SK-N-SH treated with all-trans-retinoic acid at 6 μM for 48 hours (cell line): ENCODE measurements around the gene VEPH1.
A peak's percentile ranks its signal among the peaks of the same experiment; 100 is the strongest.

Source experiments
- ATAC-seq: fragments of 200-7000 bp; cut with Tn5 transposase; 3 replicates; pipeline ENCODE4 v1.9.1; 2020; ENCODE audit warnings: mild to moderate bottlenecking, moderate library complexity
- ARNTL ChIP-seq: fragments of 450-650 bp; formaldehyde crosslinking; IDR thresholded peaks from 2 replicates; pipeline ENCODE4 v1.5.0; 2020; ENCODE audit warnings: low read depth, mild to moderate bottlenecking, moderate library complexity, borderline replicate concordance
- BACH2 ChIP-seq: fragments of 250-450 bp; sonication (Bioruptor Pico); IDR thresholded peaks from 2 replicates; pipeline ENCODE4 v1.9.0; 2021; ENCODE audit warnings: mild to moderate bottlenecking, borderline replicate concordance
- CREB5 ChIP-seq: fragments of 250-450 bp; sonication (Bioruptor Pico); IDR thresholded peaks from 2 replicates; pipeline ENCODE4 v1.5.1; 2020; ENCODE audit warnings: low read depth, mild to moderate bottlenecking, moderate library complexity
- CSDC2 ChIP-seq: fragments of 250-450 bp; sonication (Bioruptor Pico); IDR thresholded peaks from 2 replicates; pipeline ENCODE4 v1.5.0; 2020; ENCODE audit warnings: mild to moderate bottlenecking, moderate library complexity
- ESRRG ChIP-seq: fragments of 250-450 bp; sonication (Bioruptor Pico); IDR thresholded peaks from 2 replicates; pipeline ENCODE4 v1.6.1; 2021; ENCODE audit warnings: mild to moderate bottlenecking
- GLIS3 ChIP-seq: fragments of 250-450 bp; sonication (Bioruptor Pico); IDR thresholded peaks from 2 replicates; pipeline ENCODE4 v1.5.0; 2020; ENCODE audit warnings: mild to moderate bottlenecking, moderate library complexity
- ISL1 ChIP-seq: fragments of 250-450 bp; sonication (Bioruptor Pico); IDR thresholded peaks from 2 replicates; pipeline ENCODE4 v2.1.2; 2022; ENCODE audit warnings: mild to moderate bottlenecking, moderate library complexity
- OSR1 ChIP-seq: fragments of 250-450 bp; sonication (Bioruptor Pico); IDR thresholded peaks from 2 replicates; pipeline ENCODE4 v1.8.0; 2022; ENCODE audit warnings: moderate library complexity, mild to moderate bottlenecking, inconsistent platforms
- PATZ1 ChIP-seq: fragments of 250-450 bp; sonication (Bioruptor Pico); IDR thresholded peaks from 2 replicates; pipeline ENCODE4 v1.8.0; 2020; ENCODE audit warnings: mild to moderate bottlenecking, moderate library complexity, borderline replicate concordance
- POU6F1 ChIP-seq: fragments of 250-450 bp; sonication (Bioruptor Pico); IDR thresholded peaks from 2 replicates; pipeline ENCODE4 v1.8.0; 2021; ENCODE audit warnings: low read depth, mild to moderate bottlenecking, moderate library complexity, borderline replicate concordance
- PPARA ChIP-seq: fragments of 250-450 bp; sonication (Bioruptor Pico); IDR thresholded peaks from 2 replicates; pipeline ENCODE4 v1.5.0; 2020; ENCODE audit warnings: mild to moderate bottlenecking, borderline replicate concordance
- RARB ChIP-seq: fragments of 250-450 bp; sonication (Bioruptor Pico); IDR thresholded peaks from 2 replicates; pipeline ENCODE4 v1.8.0; 2021; ENCODE audit warnings: mild to moderate bottlenecking, moderate library complexity
- SNAI2 ChIP-seq: fragments of 250-450 bp; sonication (Bioruptor Pico); IDR thresholded peaks from 2 replicates; pipeline ENCODE4 v1.5.0; 2020; ENCODE audit warnings: mild to moderate bottlenecking, moderate library complexity
- TCF4 ChIP-seq: fragments of 250-450 bp; sonication (Bioruptor Pico); IDR thresholded peaks from 2 replicates; pipeline ENCODE4 v1.8.0; 2021; ENCODE audit warnings: mild to moderate bottlenecking, moderate library complexity, borderline replicate concordance
- TOX ChIP-seq: fragments of 250-450 bp; sonication (Bioruptor Pico); IDR thresholded peaks from 2 replicates; pipeline ENCODE4 v1.8.0; 2021; ENCODE audit warnings: mild to moderate bottlenecking, moderate library complexity, borderline replicate concordance
- ZC3H10 ChIP-seq: fragments of 250-450 bp; sonication (Bioruptor Pico); IDR thresholded peaks from 2 replicates; pipeline ENCODE4 v1.5.1; 2021; ENCODE audit warnings: mild to moderate bottlenecking, moderate library complexity
- ZFP3 ChIP-seq: fragments of 250-450 bp; sonication (Bioruptor Pico); IDR thresholded peaks from 2 replicates; pipeline ENCODE4 v1.5.0; 2020; ENCODE audit warnings: mild to moderate bottlenecking, moderate library complexity
- ZFP30 ChIP-seq: fragments of 450-650 bp; formaldehyde crosslinking; IDR thresholded peaks from 2 replicates; pipeline ENCODE4 v1.5.0; 2022; ENCODE audit warnings: mild to moderate bottlenecking, moderate library complexity
- ZNF565 ChIP-seq: fragments of 450-650 bp; formaldehyde crosslinking; conservative IDR thresholded peaks from 2 replicates; pipeline ENCODE4 v1.5.0; 2020; ENCODE audit warnings: low read depth, mild to moderate bottlenecking, moderate library complexity
- ZNF70 ChIP-seq: fragments of 450-650 bp; formaldehyde crosslinking; IDR thresholded peaks from 2 replicates; pipeline ENCODE4 v1.5.0; 2020; ENCODE audit warnings: mild to moderate bottlenecking, moderate library complexity
- ZNF8 ChIP-seq: fragments of 450-650 bp; formaldehyde crosslinking; IDR thresholded peaks from 2 replicates; pipeline ENCODE4 v1.5.0; 2020; ENCODE audit warnings: mild to moderate bottlenecking, moderate library complexity

The VEPH1 gene

GRCh38 chr3:157436583-157437291 lies 66.5 kb downstream of the VEPH1 start, which contains the start of gene PTX3:
Gene PTX3 (plus strand): TSS chr3:157436850. CDS start chr3:157436934, 84 bp downstream.
- TF ChIP-seq ZC3H10 (no peak), ISL1 (CRISPR knock-in tag) (no peak), ZNF70 (CRISPR knock-in tag) (no peak), OSR1 (CRISPR knock-in tag) (no peak), ESRRG (CRISPR knock-in tag) (no peak)
- TF ChIP-seq, all 23 proteins: peak for 0
- peak; percentile 60 for ATAC-seq

GRCh38 chr3:157429708-157430107 lies 73.5 kb downstream of the VEPH1 start:
- TF ChIP-seq ZFP30 (CRISPR knock-in tag): no peak
- no peak for TF ChIP-seq ZNF565 (CRISPR knock-in tag)
- no peak for TF ChIP-seq ZNF70 (CRISPR knock-in tag)
- TF ChIP-seq PATZ1 (CRISPR knock-in tag): no peak
- no peak for TF ChIP-seq TCF4 (CRISPR knock-in tag)
- TF ChIP-seq GLIS3 (CRISPR knock-in tag): no peak
- TF ChIP-seq RARB (CRISPR knock-in tag): no peak
- TF ChIP-seq ARNTL: no peak
- TF ChIP-seq PPARA (CRISPR knock-in tag): no peak
- no peak for TF ChIP-seq BACH2 (CRISPR knock-in tag)
- ATAC-seq: peak; percentile 60; the same call in 1 of the 3 replicates

DNA sequence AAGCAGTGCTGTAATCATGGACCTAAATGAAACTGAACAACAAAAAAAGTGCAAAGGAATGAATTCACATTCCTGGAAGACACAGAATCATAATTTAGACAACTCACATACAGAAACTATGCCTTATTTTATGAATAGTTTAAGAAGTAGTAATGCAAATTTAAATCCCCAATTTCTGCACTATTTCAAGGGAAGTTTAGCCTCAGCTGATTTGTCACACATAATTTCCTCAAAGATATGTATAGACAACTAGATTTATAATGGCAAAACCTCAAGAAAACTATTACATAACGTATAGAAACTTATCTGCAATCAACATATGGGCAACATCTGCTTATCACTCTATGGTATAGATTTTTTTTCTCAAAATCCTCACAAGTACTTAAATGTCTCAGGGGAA lies 74.4 kb downstream of the VEPH1 start:
- ATAC-seq: no peak
- TF ChIP-seq TOX (CRISPR knock-in tag): no peak
- no peak for TF ChIP-seq RARB (CRISPR knock-in tag)

DNA sequence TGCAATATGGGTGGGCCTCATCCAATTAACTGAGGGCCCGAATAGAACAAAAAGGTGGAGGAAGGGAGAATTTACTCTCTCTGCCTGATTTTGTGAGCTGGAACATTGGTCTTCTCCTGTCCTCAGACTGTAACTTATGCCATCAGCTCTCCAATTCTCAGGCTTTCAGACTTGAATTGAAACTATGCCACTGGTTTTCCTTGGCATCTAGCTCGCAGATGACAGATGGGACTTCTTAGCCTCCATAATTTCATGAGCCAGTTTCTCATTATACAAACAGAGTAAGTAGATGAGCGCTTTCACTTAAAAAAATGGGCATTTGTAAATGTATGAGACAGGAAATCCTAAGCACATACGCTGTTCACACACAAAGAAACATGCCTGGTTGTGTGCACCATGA lies 75.3 kb downstream of the VEPH1 start:
- ATAC-seq: no peak
- TF ChIP-seq CREB5 (CRISPR knock-in tag) (no peak), ZFP3 (CRISPR knock-in tag) (no peak)
- TF ChIP-seq, all 23 proteins: peak for 0

DNA sequence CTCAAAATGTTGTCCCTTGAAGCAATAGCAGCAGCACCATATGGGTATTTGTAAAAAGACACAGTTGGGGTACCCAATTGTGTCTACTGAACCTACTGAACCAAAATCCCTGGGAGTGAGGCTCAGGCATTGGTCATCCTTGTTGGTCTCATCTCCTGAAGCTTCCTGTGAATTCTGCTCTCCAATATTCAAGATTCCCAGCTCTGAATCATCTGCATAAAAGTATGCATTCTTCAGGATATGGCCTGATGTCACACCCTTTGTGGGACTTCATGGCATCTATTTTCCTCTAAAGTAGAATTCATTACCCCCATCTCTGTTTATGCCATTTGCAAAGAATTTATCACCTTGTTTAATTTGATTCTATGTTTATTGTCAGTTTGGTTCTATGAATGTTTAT lies 79.9 kb downstream of the VEPH1 start:
- TF ChIP-seq ESRRG (CRISPR knock-in tag): no peak
- TF ChIP-seq, all 23 proteins: peak for 0
- ATAC-seq: peak; percentile 46; the same call in 1 of the 3 replicates

DNA sequence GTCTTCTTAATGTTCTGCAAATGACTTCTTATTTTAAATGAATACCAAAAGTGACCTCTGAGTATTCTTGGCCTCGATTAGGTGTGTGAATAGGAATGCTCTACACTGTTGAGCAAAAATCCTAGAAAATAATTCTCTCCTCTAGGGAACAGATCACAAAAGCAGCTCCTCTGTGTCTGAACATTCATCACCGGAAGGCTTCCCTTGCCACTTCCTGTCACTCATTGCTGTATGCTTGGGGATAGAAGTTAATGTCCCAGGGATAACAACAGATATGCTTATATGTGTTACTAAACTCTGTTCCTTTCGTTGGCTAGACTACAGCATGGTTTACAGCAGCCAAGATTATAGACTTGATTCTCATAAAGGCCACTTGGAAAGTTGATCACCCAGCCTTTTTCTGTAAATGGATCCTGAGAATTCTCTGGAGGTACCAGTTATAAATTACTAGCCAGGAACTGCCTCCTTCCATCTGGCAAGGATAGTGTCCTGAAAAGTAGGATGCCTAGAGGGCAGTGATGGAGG lies 82.5 kb downstream of the VEPH1 start:
- TF ChIP-seq ZFP3 (CRISPR knock-in tag) (no peak), ZNF70 (CRISPR knock-in tag) (no peak), PATZ1 (CRISPR knock-in tag) (no peak), ISL1 (CRISPR knock-in tag) (no peak), ZNF565 (CRISPR knock-in tag) (no peak), ARNTL (no peak), ZC3H10 (no peak), RARB (CRISPR knock-in tag) (no peak), ZNF8 (CRISPR knock-in tag) (no peak), CSDC2 (no peak), GLIS3 (CRISPR knock-in tag) (no peak), ZFP30 (CRISPR knock-in tag) (no peak), ESRRG (CRISPR knock-in tag) (no peak), SNAI2 (CRISPR knock-in tag) (no peak), PPARA (CRISPR knock-in tag) (no peak), TOX (CRISPR knock-in tag) (no peak), POU6F1 (CRISPR knock-in tag) (no peak), OSR1 (CRISPR knock-in tag) (no peak)

More for the DNA sequence above, 82.5 kb downstream of the VEPH1 start:
- ATAC-seq: no peak
